ENCODE data around the gene CRYGC. TPM values are rescaled to one million over a fixed set of nuclear protein-coding genes. Genes with fewer than 3 reads are reported as not detected.

The CRYGC gene, protein sequence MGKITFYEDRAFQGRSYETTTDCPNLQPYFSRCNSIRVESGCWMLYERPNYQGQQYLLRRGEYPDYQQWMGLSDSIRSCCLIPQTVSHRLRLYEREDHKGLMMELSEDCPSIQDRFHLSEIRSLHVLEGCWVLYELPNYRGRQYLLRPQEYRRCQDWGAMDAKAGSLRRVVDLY
- not detected for total RNA-seq

DNA sequence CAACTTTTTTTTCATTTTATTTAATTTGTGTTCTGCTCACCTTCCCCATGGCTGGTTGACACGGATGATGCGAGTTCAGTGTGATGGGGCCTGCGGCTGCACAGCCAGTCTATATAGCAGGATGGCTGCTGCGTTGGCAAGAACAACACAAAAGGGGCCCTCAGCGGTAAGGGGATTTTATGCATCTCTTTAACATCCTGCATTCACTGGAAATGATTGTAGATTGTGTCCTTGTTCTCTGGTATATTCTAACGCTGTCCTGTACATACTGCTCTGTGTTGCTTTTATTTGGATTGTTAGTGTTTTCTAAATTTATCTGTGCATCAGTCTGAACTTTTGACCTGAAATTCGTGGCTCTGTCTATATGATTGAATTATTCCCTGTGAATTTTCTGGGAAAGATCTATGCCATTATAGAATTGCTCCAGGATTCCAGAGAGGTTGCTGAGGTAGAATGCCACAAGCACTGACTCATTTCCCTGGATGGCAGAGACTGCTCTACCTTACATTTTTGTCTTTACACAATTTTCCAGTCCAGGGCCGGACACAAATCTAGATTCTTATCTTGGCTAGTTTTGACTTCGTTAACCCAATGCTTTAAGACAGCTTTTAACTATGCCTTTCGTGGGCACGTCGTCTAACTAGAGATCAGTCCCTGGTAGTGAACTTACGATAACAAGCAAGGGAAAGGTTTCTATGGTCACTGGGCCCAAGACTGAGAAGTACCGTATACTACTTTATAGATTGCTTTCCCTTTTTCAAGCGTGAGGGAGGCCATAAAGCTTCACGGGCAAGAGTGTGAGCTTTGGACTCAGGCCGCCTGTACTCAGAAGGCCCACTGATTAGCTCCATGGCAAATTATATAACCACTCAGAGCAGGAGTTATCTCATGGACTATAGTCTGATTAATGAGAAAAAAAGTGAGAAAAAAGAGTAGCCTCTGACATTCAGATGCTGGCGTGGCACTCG is at the start of gene CRYGC:
TSS of gene CRYGC (minus strand) at position 85 of the 968 bp plus-strand sequence. CDS start at position 49, 36 bp downstream.
- no peak within 1 kb of the TSS for H3K4me3 Mint-ChIP-seq
- no peak for DNase-seq (ENCODE audit: low spot score)
- peaks cover 3% of the 10 kb centered on the region in 2 donors for H3K4me1 Mint-ChIP-seq (ENCODE audit: low read depth in 2 of 2)
- no peak for ATAC-seq
- no peak within 1 kb of the TSS for H3K27ac Mint-ChIP-seq
- no peaks in the 10 kb centered on the region for H3K36me3 Mint-ChIP-seq
- H3K27me3 Mint-ChIP-seq: peaks cover 6 to 7% of the 10 kb centered on the region in 2 donors
- peaks cover 3% of the 10 kb centered on the region for H3K9me3 Mint-ChIP-seq

DNA sequence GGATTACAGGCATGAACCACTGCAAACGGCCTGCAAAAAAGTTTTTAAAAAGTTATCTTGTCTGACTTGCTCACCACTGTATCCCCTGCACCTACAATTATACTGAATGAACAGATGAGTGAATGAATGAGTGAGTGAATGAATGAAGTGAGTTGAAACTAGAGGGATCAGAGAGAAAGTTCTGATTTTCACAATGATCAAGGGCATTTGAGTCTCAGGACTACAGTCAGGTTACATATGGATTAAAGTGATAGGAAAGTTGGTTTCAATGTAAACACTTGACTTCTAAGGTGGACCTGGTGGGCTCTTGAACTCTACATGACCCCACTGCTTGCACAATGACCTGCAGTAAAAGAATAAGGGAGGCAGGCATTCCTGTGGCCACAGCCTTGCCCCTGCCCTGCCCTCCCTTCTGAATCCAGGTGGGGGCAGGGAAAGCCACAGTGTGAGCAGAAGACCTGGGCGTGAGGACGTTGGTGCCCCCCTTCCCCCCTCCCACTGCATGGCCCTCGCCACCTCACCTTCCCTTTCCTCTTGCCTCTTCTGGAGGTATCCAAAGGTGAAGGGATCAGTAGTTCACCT is 49.5 kb upstream of the CRYGC start:
- H3K27ac Mint-ChIP-seq: no peak overlapping the region
- H3K36me3 Mint-ChIP-seq: no peaks in the 10 kb centered on the region
- DNase-seq (ENCODE audit: low spot score) (no peak), ATAC-seq (no peak)
- peaks cover 15 to 21% of the 10 kb centered on the region in 2 donors for H3K27me3 Mint-ChIP-seq
- H3K4me3 Mint-ChIP-seq: no peak overlapping the region
- H3K9me3 Mint-ChIP-seq: no peaks in the 10 kb centered on the region
- peaks cover 6 to 7% of the 10 kb centered on the region in 2 donors for H3K4me1 Mint-ChIP-seq (ENCODE audit: low read depth in 2 of 2)

DNA sequence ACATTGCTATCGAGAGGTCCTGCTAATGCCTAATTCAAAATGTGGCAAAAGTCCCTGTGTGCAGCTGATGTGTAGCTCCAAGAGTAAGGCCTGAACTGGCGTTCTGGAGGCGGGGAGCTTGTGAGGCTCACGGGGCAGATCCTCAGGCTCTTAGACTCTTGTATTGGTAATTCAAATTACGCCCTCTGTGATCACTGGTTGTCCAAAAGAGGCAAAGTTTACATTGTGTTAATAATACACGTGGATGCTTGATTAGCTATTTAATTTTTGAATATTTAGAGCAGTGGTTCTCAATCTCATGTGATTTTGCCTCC is 46.2 kb upstream of the CRYGC start:
- Mint-ChIP-seq H3K27me3 (peaks cover 7 to 14% of the 10 kb centered on the region in 2 donors), H3K4me1 (ENCODE audit: low read depth in 2 of 2) (peaks cover 2 to 6% of the 10 kb centered on the region in 2 donors), H3K36me3 (no peaks in the 10 kb centered on the region), H3K9me3 (no peaks in the 10 kb centered on the region), H3K27ac (no peak overlapping the region), H3K4me3 (no peak overlapping the region)
- ATAC-seq: no peak
- DNase-seq (ENCODE audit: low spot score): no peak

DNA sequence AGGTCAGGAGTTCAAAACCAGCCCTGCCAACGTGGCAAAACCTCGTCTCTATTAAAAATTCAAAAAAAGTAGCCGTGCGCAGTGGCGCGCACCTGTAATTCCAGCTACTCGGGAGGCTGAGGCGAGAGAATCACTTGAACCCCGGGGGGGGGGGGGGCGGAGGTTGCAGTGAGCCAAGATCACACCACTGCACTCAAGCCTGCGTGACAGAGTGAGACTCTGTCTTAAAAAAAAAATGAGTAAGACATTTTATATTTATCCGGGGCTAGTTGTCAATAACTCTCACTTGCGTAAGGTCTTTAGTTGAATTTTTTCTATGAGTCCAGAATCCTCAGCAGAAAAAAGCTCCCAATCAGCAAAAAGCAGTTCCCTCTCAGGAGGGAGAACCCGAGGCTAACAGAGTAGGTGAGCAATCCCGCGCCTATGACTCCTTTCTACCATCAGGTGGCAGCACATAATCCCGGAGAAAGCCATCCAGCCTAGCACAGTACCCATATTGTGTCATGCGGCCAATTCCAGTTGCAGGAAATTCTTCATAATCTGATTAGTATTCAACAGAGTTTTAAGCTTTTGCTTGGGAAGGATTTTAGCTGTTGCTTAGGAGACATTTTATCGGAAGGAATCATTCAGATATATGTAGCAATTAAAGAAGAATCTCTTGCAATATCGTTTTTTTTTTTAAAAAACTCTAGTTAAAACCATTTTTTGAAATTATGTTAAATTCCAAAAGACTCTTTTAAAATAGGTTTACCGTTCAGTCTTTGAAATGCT is 45.6 kb upstream of the CRYGC start:
- H3K27ac Mint-ChIP-seq: no peak overlapping the region
- no peaks in the 10 kb centered on the region for H3K36me3 Mint-ChIP-seq
- peaks cover 2 to 6% of the 10 kb centered on the region in 2 donors for H3K4me1 Mint-ChIP-seq (ENCODE audit: low read depth in 2 of 2)
- ATAC-seq: peak; percentile 85 to 86
- no peaks in the 10 kb centered on the region for H3K9me3 Mint-ChIP-seq
- peaks cover 7 to 15% of the 10 kb centered on the region in 2 donors for H3K27me3 Mint-ChIP-seq
- H3K4me3 Mint-ChIP-seq: no peak overlapping the region
- peak; percentile 72 for DNase-seq (ENCODE audit: low spot score)

DNA sequence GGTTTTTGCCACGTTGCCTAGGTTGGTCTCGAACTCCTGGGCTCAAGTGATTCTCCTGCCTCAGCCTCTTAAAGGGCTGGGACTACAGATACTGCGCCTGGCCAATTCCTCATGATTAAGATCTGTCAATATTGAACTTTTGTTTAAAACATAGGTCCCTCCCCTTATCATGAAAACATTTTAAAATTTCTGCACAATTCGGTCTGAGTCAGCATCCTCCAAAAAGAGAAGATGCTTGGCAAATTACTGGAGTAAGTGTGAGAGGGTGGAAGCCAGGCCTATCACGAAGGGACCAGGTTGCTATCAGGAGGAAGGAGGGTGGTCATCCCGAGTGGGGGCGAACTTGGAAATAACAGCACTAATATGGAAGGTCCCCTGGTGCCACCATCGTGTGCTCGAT is 44.5 kb upstream of the CRYGC start:
- Mint-ChIP-seq H3K27ac (no peak overlapping the region), H3K4me3 (no peak overlapping the region), H3K27me3 (peaks cover 11 to 21% of the 10 kb centered on the region in 2 donors), H3K4me1 (ENCODE audit: low read depth in 2 of 2) (peaks cover 2 to 6% of the 10 kb centered on the region in 2 donors), H3K36me3 (no peaks in the 10 kb centered on the region), H3K9me3 (no peaks in the 10 kb centered on the region)
- DNase-seq (ENCODE audit: low spot score) (no peak), ATAC-seq (no peak)

DNA sequence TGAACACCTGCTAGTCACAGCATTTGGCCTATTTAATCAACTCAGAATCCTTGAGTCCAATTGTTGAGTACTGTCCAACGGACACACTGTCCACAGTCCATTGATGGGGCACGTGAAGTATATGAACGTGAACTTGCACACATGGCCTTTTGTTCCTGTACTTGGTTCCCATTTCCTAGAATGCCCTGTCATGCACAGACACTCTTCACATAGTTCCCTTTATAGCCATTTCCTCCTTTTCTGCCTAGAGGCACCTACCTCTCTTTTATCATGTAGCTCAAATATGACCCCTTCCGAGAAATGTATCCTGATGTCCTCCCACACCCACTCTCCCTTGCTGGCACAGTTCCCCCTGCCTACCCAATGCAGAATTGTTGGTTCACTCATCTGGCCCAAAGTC is 42.5 kb upstream of the CRYGC start:
- H3K9me3 Mint-ChIP-seq: no peaks in the 10 kb centered on the region
- no peak for ATAC-seq
- H3K4me3 Mint-ChIP-seq: no peak overlapping the region
- peaks cover 11 to 21% of the 10 kb centered on the region in 2 donors for H3K27me3 Mint-ChIP-seq
- H3K36me3 Mint-ChIP-seq: no peaks in the 10 kb centered on the region
- H3K27ac Mint-ChIP-seq: no peak overlapping the region
- DNase-seq (ENCODE audit: low spot score): no peak
- H3K4me1 Mint-ChIP-seq (ENCODE audit: low read depth in 2 of 2): peaks cover 2 to 6% of the 10 kb centered on the region in 2 donors

DNA sequence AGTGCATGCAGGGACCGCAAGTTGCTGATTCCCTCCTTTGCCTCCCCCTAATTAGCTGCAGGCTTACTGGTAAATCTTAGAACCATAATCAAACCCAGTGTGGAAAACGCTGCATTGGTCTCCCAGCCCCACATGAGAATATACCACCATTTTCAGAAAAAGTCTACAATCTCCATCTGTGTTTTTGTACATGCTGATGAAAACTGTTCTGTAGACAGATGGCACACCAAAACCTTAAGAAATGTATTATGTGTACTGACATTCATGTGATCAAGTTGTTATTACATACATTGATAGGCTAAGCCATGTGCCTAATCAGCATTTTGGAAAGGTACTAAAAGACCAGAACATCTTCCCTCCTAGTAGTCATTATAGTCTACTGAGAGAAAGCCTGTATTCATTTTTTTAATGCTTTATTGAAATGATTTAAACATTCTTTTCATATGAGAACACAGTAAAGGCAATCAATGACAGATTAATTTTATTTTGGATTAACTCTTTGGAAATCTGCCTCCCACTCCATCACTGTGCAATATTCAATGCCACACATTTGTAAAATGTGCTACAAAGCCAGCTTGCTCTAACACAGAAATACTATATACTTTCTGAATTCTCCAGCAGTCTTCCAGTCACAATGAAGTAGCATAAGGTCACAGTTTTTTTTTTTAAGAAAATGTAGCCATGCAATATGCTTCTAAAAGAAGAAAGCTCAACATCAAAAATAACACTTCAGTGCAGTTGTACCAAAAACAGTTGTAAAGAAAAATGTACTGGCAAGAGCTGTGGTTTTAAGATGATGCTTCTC is 35.5 kb upstream of the CRYGC start:
- no peak overlapping the region for H3K27ac Mint-ChIP-seq
- DNase-seq (ENCODE audit: low spot score) (no peak), ATAC-seq (no peak)
- no peak overlapping the region for H3K4me3 Mint-ChIP-seq
- H3K4me1 Mint-ChIP-seq (ENCODE audit: low read depth in 2 of 2): no peaks in the 10 kb centered on the region
- H3K9me3 Mint-ChIP-seq: no peaks in the 10 kb centered on the region
- peaks cover 9 to 13% of the 10 kb centered on the region in 2 donors for H3K27me3 Mint-ChIP-seq
- no peaks in the 10 kb centered on the region for H3K36me3 Mint-ChIP-seq

DNA sequence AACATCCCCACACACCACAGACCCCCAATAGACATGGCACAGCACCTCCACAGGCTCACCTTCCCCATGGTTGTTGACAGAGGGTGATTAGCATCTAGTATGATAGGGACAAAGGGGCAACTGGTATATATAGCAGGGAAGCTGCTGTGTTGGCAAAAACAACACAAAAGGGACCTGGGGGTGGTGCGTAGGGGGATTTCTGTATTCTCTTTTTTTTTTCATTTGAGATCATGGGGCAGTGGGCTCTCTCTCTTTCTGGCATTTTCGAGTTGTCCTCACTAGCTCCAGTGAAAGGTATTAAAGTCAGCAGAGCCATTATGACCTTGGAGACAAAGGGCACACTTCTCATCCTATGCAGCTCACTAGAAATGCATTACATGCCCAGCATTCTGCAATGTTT is 33.9 kb upstream of the CRYGC start, which contains the start of gene CRYGA:
TSS of gene CRYGA (minus strand) at position 101 of the 400 bp plus-strand sequence. CDS start at position 68, 33 bp downstream.
- H3K27me3 Mint-ChIP-seq: peaks cover 8 to 9% of the 10 kb centered on the region in 2 donors
- no peak within 1 kb of the TSS for H3K27ac Mint-ChIP-seq
- ATAC-seq (no peak), DNase-seq (ENCODE audit: low spot score) (no peak)
- no peaks in the 10 kb centered on the region for H3K4me1 Mint-ChIP-seq (ENCODE audit: low read depth in 2 of 2)
- H3K9me3 Mint-ChIP-seq: no peaks in the 10 kb centered on the region
- H3K4me3 Mint-ChIP-seq: no peak within 1 kb of the TSS
- H3K36me3 Mint-ChIP-seq: no peaks in the 10 kb centered on the region

DNA sequence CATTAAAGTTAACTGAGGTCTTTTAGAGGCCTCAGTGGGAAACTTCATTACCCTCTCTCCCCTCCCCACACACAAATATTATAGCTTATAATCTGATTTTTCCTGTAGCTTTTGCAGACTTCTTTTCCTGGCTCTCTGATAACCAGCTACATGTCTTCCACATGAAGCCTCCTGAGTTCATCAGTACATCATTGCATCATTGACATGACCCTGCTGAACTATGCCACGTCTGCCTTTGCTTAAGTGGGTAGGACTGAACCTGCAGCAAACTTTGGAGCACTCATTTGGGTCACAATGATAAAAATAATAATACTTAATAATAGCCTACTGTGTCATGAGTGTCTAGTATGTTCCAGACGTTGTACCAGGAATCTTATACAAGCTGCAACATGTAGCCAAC is 26.8 kb upstream of the CRYGC start:
- Mint-ChIP-seq H3K4me3 (no peak overlapping the region), H3K4me1 (ENCODE audit: low read depth in 2 of 2) (no peaks in the 10 kb centered on the region), H3K27me3 (peaks cover 0 to 3% of the 10 kb centered on the region in 2 donors), H3K36me3 (no peaks in the 10 kb centered on the region), H3K27ac (no peak overlapping the region), H3K9me3 (no peaks in the 10 kb centered on the region)
- no peak for ATAC-seq
- no peak for DNase-seq (ENCODE audit: low spot score)

DNA sequence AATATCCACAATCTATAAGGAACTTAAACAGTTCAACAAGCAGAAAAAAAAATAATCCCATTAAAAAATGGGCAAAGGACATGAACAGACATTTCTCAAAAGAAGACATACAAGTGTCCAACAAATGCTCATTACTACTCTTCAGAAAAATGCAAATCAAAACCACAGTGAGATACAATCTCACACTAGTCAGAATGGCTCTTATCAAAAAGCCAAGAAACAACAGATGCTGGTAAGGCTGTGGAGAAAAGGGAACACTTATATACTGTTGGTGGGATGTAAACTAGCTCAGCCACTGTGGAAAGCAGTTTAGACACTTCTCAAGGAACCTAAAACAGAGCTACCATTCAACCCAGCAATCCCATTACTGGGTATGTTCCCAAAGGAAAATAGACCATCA is 23.5 kb upstream of the CRYGC start:
- no peak for ATAC-seq
- H3K27ac Mint-ChIP-seq: no peak overlapping the region
- no peaks in the 10 kb centered on the region for H3K27me3 Mint-ChIP-seq
- peaks cover 4% of the 10 kb centered on the region for H3K9me3 Mint-ChIP-seq
- no peaks in the 10 kb centered on the region for H3K4me1 Mint-ChIP-seq (ENCODE audit: low read depth in 2 of 2)
- peaks cover 5% of the 10 kb centered on the region for H3K36me3 Mint-ChIP-seq
- no peak overlapping the region for H3K4me3 Mint-ChIP-seq
- DNase-seq (ENCODE audit: low spot score): no peak

DNA sequence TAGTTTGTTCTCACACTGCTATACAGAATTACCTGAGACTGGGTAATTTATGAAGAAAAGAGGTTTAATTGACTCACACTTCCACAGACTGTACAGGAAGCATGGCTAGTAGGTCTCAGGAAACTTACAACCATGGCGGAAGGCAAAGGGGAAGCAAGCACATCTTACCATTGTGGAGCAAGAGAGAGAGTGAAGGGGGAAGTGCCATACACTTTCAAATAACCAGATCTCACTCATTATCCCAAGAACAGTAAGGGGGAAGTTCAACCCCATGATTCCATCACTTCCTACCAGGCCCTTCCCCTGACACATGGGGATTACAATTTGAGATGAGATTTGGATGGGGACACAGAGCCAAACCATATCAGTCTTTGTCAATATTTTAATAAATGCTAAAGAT is 21.3 kb upstream of the CRYGC start:
- Mint-ChIP-seq H3K27ac (no peak overlapping the region), H3K36me3 (peaks cover 5% of the 10 kb centered on the region), H3K4me1 (ENCODE audit: low read depth in 2 of 2) (no peaks in the 10 kb centered on the region), H3K27me3 (peaks cover 0 to 3% of the 10 kb centered on the region in 2 donors), H3K4me3 (no peak overlapping the region), H3K9me3 (peaks cover 4% of the 10 kb centered on the region)
- no peak for ATAC-seq
- no peak for DNase-seq (ENCODE audit: low spot score)

DNA sequence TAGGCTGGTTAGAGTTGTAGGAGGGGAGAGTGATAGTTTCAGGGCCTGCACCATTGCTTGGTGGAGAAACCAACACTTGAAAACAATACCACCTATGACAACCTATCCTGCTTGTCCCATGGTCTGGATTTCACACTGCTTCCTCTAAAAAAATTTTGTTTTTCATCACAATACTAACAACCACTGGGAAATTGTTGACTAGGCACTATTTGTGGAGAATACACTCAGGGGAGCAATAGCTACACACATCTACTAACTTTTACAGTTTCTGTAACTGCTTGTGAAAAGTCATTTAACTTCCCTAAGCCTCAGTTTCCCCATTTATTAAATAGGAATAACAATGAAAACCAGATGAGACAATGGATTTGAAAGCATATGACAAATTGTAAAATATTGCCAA is 20.5 kb upstream of the CRYGC start:
- DNase-seq (ENCODE audit: low spot score) (no peak), ATAC-seq (no peak)
- no peak overlapping the region for H3K4me3 Mint-ChIP-seq
- no peak overlapping the region for H3K27ac Mint-ChIP-seq
- H3K27me3 Mint-ChIP-seq: peaks cover 0 to 3% of the 10 kb centered on the region in 2 donors
- H3K4me1 Mint-ChIP-seq (ENCODE audit: low read depth in 2 of 2): no peaks in the 10 kb centered on the region
- H3K9me3 Mint-ChIP-seq: peaks cover 4% of the 10 kb centered on the region
- peaks cover 5% of the 10 kb centered on the region for H3K36me3 Mint-ChIP-seq

DNA sequence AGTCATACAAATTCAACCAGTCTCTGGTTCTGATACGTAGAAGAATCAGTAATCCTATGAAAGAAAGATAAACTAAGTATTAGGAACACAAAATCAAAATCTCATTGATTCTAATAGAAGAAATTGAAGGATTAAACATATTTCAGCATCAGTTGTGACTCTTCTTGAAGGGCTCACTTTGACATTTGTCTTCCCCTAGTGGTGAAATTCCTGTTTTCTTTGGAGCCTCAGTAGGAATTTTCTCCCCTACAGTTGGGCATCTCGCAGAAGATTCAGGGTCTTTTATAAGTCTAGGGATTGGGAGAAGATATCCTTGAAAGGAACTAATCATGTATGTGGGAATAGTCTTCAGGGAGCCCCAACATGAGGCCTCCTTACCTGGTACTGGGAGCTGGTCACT is 19.2 kb upstream of the CRYGC start:
- Mint-ChIP-seq H3K27me3 (peaks cover 0 to 3% of the 10 kb centered on the region in 2 donors), H3K36me3 (peaks cover 5% of the 10 kb centered on the region), H3K4me3 (no peak overlapping the region), H3K9me3 (peaks cover 4% of the 10 kb centered on the region), H3K4me1 (ENCODE audit: low read depth in 2 of 2) (no peaks in the 10 kb centered on the region), H3K27ac (no peak overlapping the region)
- no peak for ATAC-seq
- no peak for DNase-seq (ENCODE audit: low spot score)

Data from natural killer cell treated with Interleukin-12 subunit alpha and Interleukin-12 subunit beta and Interleukin-15 and Interleukin-18, amount 100 ng/mL, for 72 hours (primary cell).